Esophagus squamous epithelium (tissue), 5 donors: ENCODE results near the gene NCKAP5. TPM values are rescaled to one million over a fixed set of nuclear protein-coding genes. Genes with fewer than 3 reads are reported as not detected.

ENCODE experiments used
- DNase-seq: peaks from one replicate; lab custom pipeline; 2025; lab: John Stamatoyannopoulos, UW
- H3K27ac ChIP-seq, 4 donors: fragments of 200-600 bp; sonication (generic); one replicate each; pipeline ENCODE4 v1.5.1; 2016 to 2019; ENCODE audit warnings: mild to moderate bottlenecking in 1 of 4
- H3K27me3 ChIP-seq, 4 donors: fragments of 200-600 bp; sonication (generic); 1 replicate in 3 of 4; 2 replicates in 1 of 4; pipeline versions ENCODE4 v1.5.1 to v1.6.0; 2017 to 2021; ENCODE audit warnings: antibody characterized with exemption in 1 of 4
- H3K36me3 ChIP-seq, 3 donors: fragments of 200-600 bp; sonication (generic); one replicate each; pipeline ENCODE4 v1.5.1; 2016 to 2019
- H3K4me1 ChIP-seq, 3 donors: fragments of 200-600 bp; sonication (generic); one replicate each; pipeline ENCODE4 v1.5.1; 2017 to 2019
- H3K4me3 ChIP-seq, 4 donors: fragments of 200-600 bp; sonication (generic); 1 replicate in 3 of 4; 2 replicates in 1 of 4; pipeline ENCODE4 v1.5.1; 2016 to 2019; ENCODE audit warnings: mild to moderate bottlenecking in 2 of 4, moderate library complexity in 1 of 4
- H3K9me3 ChIP-seq, 3 donors: fragments of 200-600 bp; sonication (generic); one replicate each; pipeline ENCODE4 v1.5.1; 2016 to 2019
- CTCF ChIP-seq, 6 experiments: fragments of 450-650 bp in 4 of 6; fragments of 200-600 bp in 2 of 6; sonication (generic) in 2 of 6; IDR thresholded peaks; one replicate each; pipeline ENCODE4 v1.5.1; 2016 to 2019; ENCODE audit warnings: antibody characterized with exemption in 6 of 6, mild to moderate bottlenecking in 4 of 6, moderate library complexity in 4 of 6
- POLR2A ChIP-seq, 4 donors: fragments of 450-650 bp; IDR thresholded peaks; one replicate each; pipeline ENCODE4 v1.6.1; 2017; ENCODE audit warnings: antibody characterized with exemption in 4 of 4, mild to moderate bottlenecking in 4 of 4, moderate library complexity in 3 of 4
- WGBS, 2 donors: methylation state at CpG; one replicate each; pipeline ENCODE4 v1.1.5; 2018; 5-methylcytosine and 5-hydroxymethylcytosine counted together
- intact Hi-C: fragments of 100-400 bp; cut with DNase I; formaldehyde crosslinking; loops from one replicate; pipeline ENCODE4 v1.15.0; 2022
- total RNA-seq, 4 donors: library from RNA; depleted of rRNA; stranded (reverse); fragments of >200 nt; gene quantifications; one replicate each; pipeline ENCODE4 v1.1.0, GENCODE V29; 2016
- donor health status: DM: yes; HTN: yes; CAD: no.

NCKAP5 gene
- total RNA-seq, 4 donors from 2014 or later: 4.5 to 6.9 (median 5.3) TPM

DNA sequence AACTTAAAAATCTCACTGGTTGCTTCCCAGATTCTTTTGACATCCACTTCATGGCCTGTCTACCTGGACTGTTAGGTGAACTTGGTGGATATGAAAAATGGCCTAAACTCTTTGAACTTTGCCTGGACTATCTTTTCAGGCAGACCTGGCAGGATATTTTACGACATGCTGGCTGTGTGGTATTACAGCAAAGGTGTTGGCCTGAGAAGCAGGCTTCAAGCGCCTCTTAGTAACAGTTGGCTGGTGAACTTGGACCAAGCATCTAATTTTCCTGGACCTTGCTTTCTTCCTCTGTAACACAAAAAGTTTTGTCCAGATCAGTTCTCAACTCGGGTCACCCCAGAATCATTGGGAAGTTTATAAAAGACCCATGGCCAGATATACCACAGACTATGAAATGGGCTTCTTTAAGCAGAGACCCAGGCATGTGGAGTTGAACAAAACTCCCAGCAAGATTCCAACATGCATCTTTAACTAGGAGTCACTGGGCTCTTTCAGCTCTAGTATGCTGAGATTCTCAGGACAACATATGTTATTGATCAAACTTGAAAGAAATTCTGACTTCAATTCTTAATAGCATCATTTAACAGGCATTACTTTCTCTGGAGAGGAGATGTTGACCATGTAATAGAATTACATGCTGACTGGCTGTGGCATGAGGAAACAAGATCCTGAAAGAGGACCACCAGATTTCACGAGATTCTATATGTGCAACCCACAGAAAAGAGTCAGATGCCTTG is 902.7 kb downstream of the NCKAP5 start:
- DNase-seq: no peak
- WGBS, 2 donors: 84 to 92% methylated on average over 4 of the region's 4 CpGs
- TF ChIP-seq POLR2A (IDR thresholded peaks at IDR 0.05) (no peak), CTCF (IDR thresholded peaks at IDR 0.05) (no peak)
- no peaks in the 10 kb centered on the region for H3K9me3 ChIP-seq
- no peak overlapping the region for H3K4me3 ChIP-seq
- intact Hi-C loops: no loop called here
- peaks cover 17 to 26% (median 17%) of the 10 kb centered on the region in 3 donors for H3K4me1 ChIP-seq
- H3K27me3 ChIP-seq: peaks cover 4 to 40% (median 10%) of the 10 kb centered on the region in 4 donors
- H3K36me3 ChIP-seq: no peaks in the 10 kb centered on the region
- H3K27ac ChIP-seq: no peak overlapping the region

GRCh38 chr2:132664096-132664495 is 904.2 kb downstream of the NCKAP5 start:
- intact Hi-C loops: no loop called here
- Histone ChIP-seq H3K9me3 (no peaks in the 10 kb centered on the region), H3K27me3 (peaks cover 0 to 36% (median 5%) of the 10 kb centered on the region in 4 donors), H3K36me3 (no peaks in the 10 kb centered on the region), H3K4me1 (peaks cover 3 to 12% (median 4%) of the 10 kb centered on the region in 3 donors), H3K4me3 (no peak overlapping the region), H3K27ac (no peak overlapping the region)
- WGBS, 2 donors: 72 to 87% methylated on average over 2 of the region's 2 CpGs
- no peak for TF ChIP-seq POLR2A (IDR thresholded peaks at IDR 0.05)
- DNase-seq: no peak

DNA sequence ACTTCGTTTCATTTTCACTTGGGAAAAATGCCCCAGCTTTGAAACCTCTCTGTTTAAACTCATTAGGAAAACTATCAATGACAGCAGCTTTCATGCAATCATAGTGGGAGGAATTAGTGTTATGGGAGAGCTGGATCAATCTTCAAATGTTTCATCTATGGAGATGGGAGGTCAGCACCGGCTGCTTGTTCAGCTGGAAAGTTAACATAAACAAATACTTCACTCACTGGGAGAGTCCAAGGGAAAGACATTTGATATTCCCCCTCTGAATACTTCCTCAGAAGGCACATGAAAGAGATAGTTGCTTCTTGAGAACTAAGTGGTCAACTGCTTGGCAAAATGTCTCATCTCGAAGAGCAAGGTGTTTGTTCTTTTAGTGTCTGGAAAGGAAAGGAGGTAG is 905.5 kb downstream of the NCKAP5 start:
- no peak overlapping the region for H3K27ac ChIP-seq
- 49 to 59% methylated on average over 3 of the region's 3 CpGs for WGBS, 2 donors
- no peaks in the 10 kb centered on the region for H3K4me1 ChIP-seq
- no peaks in the 10 kb centered on the region for H3K36me3 ChIP-seq
- no peak overlapping the region for H3K4me3 ChIP-seq
- no peak for DNase-seq
- TF ChIP-seq CTCF (IDR thresholded peaks at IDR 0.05): no peak
- TF ChIP-seq POLR2A (IDR thresholded peaks at IDR 0.05): no peak
- H3K9me3 ChIP-seq: no peaks in the 10 kb centered on the region
- H3K27me3 ChIP-seq: peaks cover 0 to 22% (median 0%) of the 10 kb centered on the region in 4 donors
- intact Hi-C loops: no loop called here

DNA sequence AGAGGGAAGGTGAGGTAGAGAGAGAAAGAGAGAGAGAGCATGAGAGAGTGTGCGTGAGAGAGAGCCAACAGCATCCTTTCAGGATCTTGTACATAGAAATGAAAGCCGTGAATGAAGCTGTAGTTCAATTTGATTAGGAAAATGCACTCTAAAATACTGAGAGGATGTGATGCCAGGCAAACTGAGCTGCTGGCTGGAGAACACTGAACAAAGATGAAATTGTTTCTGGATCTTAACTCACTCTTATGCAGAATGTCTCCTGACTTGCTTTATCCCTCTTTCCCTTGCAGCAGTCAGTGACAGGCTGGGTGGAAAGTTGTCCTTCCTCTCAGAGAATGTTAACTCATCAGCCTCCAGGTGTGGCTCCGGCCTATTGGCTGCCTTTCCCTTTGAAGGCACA is 908.9 kb downstream of the NCKAP5 start:
- H3K4me3 ChIP-seq: no peak overlapping the region
- peaks cover 0 to 9% (median 0%) of the 10 kb centered on the region in 3 donors for H3K4me1 ChIP-seq
- DNase-seq: no peak
- 92% methylated on average over 2 to 3 of the region's 3 CpGs for WGBS, 2 donors
- H3K36me3 ChIP-seq: no peaks in the 10 kb centered on the region
- H3K27ac ChIP-seq: no peak overlapping the region
- no peaks in the 10 kb centered on the region for H3K9me3 ChIP-seq
- peaks cover 0 to 11% (median 0%) of the 10 kb centered on the region in 4 donors for H3K27me3 ChIP-seq
- TF ChIP-seq POLR2A (IDR thresholded peaks at IDR 0.05): no peak
- TF ChIP-seq CTCF (IDR thresholded peaks at IDR 0.05): no peak
- intact Hi-C loops: no loop called here

DNA sequence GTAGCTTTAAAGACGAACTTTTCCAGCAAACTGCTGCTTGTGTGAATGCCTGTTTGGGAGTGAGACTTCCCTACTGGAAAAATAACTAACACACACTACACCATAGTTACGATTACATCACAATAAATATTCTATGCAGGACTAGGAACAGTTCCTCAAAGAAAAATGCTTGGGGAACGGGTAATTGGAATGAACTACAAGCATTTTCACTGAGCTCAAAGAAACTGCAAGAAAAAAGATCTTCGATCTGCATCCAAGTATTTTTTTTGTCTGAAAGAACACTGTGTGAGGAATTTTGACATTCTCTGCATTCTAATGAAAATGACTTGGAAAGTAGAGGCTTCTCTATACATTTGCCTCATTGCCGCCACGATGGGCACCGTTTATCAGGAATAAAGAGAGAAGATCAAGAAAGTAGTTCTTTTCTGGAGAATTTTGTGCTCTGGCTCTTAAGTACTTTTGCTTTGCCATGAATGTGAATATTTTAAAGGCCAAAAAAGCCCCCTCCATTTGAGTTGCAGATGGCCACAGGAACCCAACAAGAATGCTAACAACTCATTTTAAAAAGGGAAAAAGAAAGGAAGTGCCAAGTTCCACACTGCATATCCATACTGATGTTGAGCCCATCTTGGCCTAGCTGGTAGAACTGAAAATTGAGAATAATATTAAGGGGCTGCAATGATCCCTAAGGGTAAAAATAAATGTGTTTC is 911.8 kb downstream of the NCKAP5 start:
- H3K27me3 ChIP-seq: peaks cover 0 to 11% (median 0%) of the 10 kb centered on the region in 4 donors
- peaks cover 0 to 18% (median 0%) of the 10 kb centered on the region in 3 donors for H3K4me1 ChIP-seq
- 50 to 55% methylated on average over 7 of the region's 7 CpGs for WGBS, 2 donors
- H3K4me3 ChIP-seq: no peak overlapping the region
- H3K36me3 ChIP-seq: no peaks in the 10 kb centered on the region
- no peaks in the 10 kb centered on the region for H3K9me3 ChIP-seq
- no peak overlapping the region for H3K27ac ChIP-seq
- intact Hi-C loops: no loop called here
- TF ChIP-seq POLR2A (IDR thresholded peaks at IDR 0.05) (no peak), CTCF (IDR thresholded peaks at IDR 0.05) (no peak)
- no peak for DNase-seq
